Activated CD4-positive, alpha-beta T cell treated with anti-CD3 and anti-CD28 coated beads for 4 hours (primary cell): ENCODE measurements around the gene BCL7A.

Source experiments
- DNase-seq, 2 donors: peaks; one replicate each; pipeline ENCODE4 v3.0.0-alpha.2; 2020

Gene BCL7A

GRCh38 chr12:122079532-122080081 is 57.9 kb downstream of the BCL7A start:
- DNase-seq = no peak

DNA sequence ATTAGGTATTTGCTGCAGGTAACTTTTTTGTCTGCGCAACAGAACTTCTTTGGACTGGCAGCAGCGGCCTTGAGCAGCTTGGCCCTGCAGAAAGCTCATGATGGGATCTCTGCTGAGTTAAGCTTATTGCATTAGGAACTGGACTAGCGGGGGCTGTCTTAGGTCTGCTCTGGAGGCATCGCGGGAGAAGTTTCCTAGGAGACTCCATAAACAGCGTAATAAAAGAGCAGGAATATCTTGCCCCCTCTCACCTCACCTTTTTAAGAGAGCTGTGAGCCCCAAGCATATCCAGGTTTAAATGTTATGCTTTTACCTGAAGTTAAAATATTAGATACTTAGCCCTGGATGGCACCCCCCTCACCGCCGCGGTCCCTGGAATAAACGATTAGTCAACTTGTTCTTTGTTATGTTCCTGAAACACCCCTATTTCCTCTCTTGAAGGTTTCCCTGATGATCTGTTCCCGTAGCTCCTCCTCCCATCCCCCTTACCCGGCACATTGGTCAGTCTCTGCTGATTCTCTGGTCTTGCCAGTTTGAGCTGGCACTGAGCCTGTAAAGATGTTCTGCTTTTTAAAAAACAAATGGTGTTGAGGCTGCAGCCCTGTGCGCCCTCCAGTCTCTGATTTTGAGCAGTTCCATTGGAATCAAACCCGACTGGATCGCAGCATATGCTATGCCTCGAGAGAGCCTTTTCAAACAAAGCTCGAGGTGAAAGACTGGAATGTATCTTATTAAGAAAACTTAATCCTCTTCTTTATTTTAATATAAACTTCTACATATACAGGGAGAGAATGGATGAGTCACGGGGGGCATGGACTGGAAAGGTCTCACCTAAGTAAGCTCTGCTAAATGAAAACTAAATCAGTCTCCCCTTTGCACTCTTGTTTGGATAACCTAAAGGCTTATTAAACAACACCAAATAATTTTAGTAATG is 58.7 kb downstream of the BCL7A start:
- DNase-seq = peak in 1 of 2 donors; percentile 23

- DNase-seq = no peak
Measured at GRCh38 chr12:122081083-122081696, 59.5 kb downstream of the BCL7A start.

DNA sequence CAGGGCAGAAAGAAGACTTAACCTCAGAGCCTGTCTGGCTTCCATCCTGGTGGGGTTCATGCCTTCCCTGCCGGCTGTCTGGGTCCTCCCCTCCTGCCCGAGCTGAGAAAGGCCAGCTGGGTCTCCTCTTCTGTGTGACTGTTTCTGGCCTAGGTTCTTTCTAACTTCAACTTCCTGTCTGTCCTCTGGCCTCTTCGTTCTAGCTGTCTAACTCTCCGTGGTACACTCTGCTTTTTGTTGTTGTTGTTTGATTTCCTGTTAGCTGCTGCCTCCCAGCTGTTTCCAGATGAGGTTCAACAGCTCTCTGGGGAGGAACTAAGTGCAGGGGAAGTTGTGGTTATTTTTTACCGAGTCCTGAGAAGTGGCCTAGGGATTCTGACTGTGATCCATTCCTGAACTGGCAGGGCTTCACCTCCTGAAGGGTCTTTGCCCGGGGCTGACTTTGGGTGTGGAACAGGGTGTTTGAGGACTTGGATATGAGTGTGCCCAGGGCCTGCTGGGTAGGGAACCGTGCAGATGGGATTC is 60.1 kb downstream of the BCL7A start:
- peak in 1 of 2 donors; percentile 30 for DNase-seq

DNA sequence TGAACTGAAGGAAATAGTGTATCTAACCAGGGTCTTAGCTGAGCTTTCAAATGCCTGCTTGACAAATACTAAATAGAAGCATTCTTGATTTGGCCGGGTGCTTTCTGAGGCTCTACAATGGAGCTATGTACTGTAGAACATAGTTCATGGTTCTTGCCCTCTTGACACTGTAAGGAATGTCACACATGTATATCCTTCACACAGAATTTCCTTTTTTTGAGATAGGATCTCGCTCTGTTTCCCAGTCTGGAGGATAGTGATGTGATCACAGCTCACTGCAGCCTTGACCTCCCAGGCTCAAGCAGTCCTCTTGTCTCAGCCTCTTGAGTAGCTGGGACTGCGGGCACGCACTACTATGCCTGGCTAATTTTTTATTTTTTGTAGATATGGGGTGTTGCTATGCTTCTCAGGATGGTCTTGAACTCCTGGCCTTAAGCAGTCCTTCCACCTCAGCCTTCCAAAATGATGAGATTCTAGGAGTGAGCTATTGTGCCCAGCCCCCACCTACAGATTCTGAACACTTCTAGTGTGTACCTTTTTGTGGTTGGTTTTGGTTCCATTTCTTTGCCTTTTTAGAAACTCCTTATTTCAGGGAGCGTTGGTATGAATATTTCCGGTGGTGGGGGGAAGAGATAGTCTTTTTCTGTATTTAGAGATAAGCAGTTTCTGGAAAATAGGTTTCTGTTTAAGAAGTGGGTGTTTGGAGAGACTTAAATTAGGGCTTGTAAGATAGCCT is 61.1 kb downstream of the BCL7A start:
- no peak for DNase-seq

- no peak for DNase-seq
Measured at GRCh38 chr12:122084857-122085405, 63.2 kb downstream of the BCL7A start.

DNA sequence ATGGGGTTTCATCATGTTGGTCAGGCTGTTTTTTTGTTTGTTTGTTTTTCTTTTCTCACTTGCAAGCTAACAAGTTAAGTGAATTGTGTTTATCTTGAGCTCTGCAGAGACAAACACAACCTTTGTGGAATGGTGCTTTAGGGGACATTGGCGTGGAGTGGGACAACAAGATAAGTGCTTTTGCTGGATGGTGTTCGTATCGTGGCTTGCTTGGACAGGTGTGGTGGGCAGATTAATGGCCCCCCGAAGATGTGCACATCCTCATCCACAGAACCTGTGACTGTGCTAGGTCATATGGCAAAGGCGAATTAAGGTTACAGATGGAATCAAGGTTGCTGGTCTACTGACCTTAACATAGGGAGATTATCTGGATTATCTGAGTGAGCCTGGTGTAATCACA is 63.9 kb downstream of the BCL7A start:
- no peak for DNase-seq

- no peak for DNase-seq
Measured at GRCh38 chr12:122086116-122086515, 64.4 kb downstream of the BCL7A start.

DNA sequence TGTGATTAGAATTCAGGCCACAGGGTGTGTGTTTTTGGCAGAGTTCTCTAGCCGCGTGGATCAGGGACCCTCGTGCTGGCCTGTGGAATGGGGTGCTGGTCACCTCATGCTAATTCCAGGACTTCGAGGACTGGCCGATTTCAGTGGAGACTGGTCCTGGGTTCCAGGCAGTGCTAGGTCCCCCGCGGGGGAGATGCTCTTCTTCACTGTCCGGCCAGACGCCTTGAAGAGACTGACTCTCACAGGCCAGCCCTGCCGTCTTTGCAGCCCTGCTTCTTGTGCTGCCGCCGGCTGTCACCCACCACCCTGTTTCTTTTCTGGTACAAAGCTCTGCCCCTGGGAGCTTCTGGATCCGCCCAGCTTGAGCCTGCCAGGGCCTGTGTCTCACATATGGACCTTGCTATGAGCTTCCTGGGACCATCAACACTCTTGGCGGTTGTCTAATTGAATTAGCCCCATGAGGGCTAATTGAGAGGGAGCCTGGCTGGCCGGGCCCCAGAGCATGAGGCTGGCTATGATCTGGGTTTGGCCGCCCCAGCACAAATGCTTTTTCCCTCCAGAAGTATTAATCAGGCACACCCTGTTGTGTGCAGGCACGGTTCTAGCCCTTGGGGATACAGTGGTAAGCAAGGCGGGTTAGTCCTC is 65.1 kb downstream of the BCL7A start:
- no peak for DNase-seq

GRCh38 chr12:122087431-122088178 is 65.9 kb downstream of the BCL7A start:
- no peak for DNase-seq

DNA sequence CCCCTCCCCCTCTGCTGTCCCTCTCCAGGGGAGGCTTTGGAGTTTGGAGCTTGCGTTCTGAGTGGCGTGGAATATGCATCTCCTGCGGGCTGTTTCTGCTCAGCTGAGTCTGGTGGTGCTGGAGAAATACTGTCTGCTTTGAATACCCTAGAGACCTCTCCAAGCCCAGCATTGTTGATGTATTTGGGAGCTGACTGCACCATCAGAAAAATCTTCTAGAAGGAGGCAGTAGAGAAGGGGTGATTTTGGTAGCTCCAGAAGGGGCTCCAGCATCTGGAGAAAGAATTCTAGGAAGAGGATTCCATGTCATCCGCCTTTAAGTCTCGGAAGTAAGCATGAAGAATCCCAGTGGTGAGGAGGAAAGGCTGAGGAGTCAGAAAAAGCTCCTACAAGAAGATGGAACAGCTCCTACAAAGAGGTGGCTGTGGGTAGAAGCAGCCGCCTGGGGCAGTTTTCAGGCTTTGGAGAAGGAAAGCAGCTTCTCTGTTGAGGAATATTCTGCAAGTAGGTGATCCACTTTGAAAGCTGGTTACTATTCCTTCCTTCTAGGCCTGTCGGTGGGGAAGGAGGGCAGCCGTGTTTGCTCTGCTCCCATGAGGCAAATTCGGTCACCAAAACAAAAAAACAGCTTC is 66.6 kb downstream of the BCL7A start:
- DNase-seq = no peak

GRCh38 chr12:122089077-122089476 is 67.4 kb downstream of the BCL7A start:
- no peak for DNase-seq

DNA sequence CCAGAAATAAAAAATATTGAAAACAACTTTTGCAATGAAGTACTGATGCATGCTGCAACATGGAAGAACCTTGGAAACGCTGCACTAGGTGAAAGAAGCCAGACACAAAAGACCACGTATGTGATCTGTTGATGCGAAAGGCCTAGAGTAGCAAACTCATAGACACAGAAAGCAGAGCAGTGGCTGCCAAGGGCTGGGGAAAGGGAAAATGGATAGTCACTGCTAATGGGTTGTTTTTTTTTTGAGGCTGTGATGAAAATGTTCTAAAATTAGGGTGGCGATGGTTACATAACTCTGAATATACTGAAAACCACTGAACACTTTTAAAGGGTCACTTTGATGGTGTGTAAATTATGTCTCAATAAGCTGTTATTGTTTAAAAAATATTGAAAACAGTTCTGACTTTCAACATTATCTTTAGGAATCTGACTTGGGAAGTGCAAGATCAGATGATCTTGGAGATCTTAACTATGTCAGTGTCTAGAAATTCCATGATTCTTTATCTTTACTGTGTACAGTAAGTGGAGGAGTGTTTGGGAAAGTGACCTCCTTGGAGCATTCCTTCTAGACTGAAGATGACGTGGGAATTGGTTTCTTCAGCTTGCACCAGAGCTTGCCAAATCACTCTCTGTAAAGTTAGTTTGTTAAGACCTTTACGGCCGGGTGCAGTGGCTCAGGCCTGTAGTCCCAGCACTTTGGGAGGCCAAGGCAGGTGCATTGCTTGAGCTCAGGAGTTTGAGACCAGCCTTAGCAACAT is 69.3 kb downstream of the BCL7A start:
- no peak for DNase-seq

DNA sequence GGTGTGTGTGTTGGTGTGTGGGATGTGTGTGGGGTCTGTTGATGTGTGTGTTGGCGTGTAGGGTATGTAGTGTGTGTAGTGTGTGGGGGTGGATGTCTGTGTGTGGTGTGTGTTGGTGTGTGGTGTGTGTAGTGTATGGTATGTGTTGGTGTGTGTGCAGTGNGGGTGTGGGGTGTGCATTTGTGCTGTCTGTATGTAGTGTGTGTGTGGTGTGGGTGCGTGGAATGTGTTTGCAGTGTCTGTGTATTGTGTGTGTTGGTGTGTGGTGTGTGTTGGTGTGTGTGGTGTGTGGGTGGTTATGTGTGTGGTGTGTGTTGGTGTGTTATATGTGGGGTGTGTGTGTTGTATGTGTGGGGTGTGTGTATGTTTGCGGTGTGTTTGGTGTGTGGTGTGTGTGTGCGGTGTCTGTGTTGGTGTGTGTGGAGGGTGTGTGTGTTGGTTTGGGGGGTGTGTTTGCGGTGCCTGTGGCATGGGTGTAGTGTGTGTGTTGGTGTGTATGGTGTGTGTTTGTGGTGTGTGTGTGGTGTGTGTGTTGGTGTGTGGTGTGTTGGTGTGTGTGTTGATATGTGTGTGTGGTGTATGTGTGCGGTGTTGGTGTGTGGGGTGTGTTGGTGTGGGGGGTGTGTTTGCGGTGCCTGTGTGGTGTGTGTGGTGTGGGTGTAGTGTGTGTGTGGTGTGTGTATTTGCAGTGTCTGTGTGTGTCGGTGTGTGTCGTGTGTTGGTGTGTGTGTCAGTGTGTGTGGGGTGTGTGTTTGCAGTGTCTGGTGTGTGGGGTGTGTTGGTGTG is 71.6 kb downstream of the BCL7A start:
- DNase-seq = no peak

DNA sequence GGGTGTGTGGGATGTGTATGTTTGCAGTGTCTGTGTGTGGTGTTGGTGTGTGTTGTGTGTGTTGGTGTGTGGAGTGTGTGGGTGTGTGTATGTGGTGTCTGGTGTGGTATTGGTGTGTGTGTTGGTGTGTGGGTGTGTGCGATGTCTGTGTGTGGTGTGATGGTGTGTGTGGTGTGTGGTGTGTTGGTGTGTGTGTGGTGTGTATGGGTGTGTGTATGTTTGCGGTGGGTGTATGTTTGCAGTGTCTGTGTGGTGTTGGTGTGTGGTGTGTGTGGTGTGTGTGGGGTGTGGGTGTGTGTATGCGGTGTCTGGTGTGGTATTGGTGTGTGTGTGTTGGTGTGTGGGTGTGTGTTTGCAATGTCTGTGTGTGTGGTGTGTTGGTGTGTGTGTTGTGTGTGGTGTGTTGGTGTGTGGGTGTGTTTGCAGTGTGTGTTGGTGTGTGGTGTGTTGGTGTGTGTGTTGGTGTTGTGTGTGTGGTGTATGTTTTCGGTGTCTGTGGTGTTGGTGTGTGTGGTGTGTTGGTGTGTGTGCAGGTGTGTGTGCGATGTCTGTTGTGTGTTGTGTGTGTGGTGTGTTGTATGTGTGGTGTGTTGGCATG is 72.6 kb downstream of the BCL7A start:
- DNase-seq = no peak

GRCh38 chr12:122094735-122095631 is 73.3 kb downstream of the BCL7A start:
- no peak for DNase-seq

- no peak for DNase-seq
Measured at GRCh38 chr12:122096014-122096413, 74.3 kb downstream of the BCL7A start.
